Fibroblast of pulmonary artery (primary cell): ENCODE data around the gene LOXL1.
"Not testable (repeated sequence)": the region's sequence is repeated elsewhere in the genome, so short reads cannot be mapped to it uniquely, and the experiment has no call there.

Source experiments
- DNase-seq: peaks from one replicate; pipeline ENCODE4 v3.0.0-alpha.2; 2010; ENCODE audit warnings: low read depth
- H3K4me3 ChIP-seq: replicated peaks from 2 replicates; pipeline ENCODE4 v1.5.1; 2011; ENCODE audit warnings: low read depth, mild to moderate bottlenecking, control low read depth, low read length, moderate library complexity
- TF ChIP-seq, protein P1 (sequence below): IDR thresholded peaks from 2 replicates; pipeline ENCODE4 v1.5.1; 2011; ENCODE audit warnings: mild to moderate bottlenecking, control low read depth, low read length, inconsistent platforms; ENCODE audit errors: missing control alignments

The LOXL1 gene

DNA sequence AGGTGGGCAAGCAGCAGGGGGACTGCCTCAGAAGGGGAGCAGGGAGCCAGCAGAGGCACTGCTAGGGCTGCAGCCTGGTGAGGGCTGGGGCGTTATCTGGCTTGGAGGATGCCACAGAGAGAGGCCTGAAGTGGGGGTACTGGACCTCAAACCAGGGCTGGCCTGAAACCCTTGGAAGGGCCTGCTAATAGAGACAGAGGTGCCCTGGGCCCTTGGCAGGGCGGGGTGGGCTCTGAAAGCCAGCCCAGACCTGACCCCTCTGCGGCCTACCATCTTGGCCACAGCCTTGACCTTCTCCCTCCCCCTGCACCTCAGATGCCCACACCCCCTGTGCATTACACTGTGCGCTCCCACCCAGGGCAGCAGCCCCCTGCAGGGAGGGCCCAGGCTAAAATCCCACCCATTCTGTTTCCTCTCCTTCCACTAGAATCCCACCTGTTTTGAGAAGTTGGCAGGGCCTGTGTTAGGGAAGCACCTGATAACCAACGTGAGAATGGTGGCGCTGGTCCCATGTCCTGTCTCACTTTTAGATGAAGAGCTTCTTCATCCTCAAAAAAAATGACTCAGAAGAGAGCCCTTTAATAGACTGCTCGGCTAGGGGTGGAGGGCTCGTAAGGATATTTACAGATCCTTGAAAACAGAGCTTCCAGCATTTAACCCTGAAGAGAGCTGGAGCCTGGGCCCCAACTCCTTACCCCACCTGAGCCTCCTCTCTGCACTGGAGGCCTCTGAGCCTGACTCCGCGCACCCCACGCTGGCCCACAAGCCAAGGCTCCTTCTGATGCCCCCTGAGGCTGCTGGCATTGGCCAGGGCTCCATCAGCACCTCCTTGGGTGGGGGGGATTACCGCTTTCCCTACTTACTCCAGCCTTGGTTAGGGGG, 29.8 kb downstream of the LOXL1 start:
- TF ChIP-seq, protein P1, sequence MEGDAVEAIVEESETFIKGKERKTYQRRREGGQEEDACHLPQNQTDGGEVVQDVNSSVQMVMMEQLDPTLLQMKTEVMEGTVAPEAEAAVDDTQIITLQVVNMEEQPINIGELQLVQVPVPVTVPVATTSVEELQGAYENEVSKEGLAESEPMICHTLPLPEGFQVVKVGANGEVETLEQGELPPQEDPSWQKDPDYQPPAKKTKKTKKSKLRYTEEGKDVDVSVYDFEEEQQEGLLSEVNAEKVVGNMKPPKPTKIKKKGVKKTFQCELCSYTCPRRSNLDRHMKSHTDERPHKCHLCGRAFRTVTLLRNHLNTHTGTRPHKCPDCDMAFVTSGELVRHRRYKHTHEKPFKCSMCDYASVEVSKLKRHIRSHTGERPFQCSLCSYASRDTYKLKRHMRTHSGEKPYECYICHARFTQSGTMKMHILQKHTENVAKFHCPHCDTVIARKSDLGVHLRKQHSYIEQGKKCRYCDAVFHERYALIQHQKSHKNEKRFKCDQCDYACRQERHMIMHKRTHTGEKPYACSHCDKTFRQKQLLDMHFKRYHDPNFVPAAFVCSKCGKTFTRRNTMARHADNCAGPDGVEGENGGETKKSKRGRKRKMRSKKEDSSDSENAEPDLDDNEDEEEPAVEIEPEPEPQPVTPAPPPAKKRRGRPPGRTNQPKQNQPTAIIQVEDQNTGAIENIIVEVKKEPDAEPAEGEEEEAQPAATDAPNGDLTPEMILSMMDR = no peak
- no peak overlapping the region for H3K4me3 ChIP-seq
- no peak for DNase-seq

DNA sequence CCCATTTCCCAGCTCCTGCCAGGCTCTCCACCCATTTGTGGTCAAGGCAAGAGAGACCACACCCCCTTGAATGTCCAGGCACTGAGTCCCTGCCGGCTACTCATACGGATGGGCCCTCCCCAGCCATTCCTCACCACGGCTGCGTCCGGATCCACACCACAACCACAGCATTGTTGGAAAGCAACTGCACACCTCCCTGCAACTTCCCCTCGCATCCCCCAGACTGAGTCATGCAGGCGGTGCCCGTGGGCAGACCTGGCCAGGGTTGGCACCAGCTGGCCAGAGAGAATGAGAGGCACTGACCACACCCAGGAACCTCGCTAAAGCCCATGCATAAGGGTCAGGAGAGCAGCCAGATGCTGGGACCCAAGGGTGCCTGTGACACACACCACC, 30.5 kb downstream of the LOXL1 start:
- TF ChIP-seq, protein P1 = no peak
- DNase-seq = peak; percentile 90
- H3K4me3 ChIP-seq = no peak overlapping the region

- H3K4me3 ChIP-seq = no peak overlapping the region
- TF ChIP-seq, protein P1 = no peak
- no peak for DNase-seq
Measured at GRCh38 chr15:73957276-73957675, 31.0 kb downstream of the LOXL1 start.

DNA sequence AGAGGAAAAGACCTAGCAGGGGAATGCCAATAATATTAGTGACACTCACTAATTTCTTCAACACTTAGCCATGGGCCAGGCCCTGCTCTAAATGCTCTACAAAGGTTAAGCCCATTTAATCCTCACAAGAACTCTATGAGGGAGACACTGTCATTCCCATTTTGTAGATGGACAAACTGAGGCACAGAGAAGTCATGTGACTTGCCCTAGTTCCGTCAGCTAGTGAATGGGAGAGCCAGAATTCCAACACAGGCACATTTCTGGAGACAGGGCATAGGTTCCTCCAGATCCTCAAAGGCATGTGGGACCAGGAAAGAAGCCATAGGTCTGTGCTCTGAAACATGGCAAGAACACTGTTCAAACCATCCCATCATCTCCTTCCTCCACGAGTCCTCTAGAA, 31.5 kb downstream of the LOXL1 start:
- no peak for DNase-seq
- H3K4me3 ChIP-seq = no peak overlapping the region
- TF ChIP-seq, protein P1 = no peak

DNA sequence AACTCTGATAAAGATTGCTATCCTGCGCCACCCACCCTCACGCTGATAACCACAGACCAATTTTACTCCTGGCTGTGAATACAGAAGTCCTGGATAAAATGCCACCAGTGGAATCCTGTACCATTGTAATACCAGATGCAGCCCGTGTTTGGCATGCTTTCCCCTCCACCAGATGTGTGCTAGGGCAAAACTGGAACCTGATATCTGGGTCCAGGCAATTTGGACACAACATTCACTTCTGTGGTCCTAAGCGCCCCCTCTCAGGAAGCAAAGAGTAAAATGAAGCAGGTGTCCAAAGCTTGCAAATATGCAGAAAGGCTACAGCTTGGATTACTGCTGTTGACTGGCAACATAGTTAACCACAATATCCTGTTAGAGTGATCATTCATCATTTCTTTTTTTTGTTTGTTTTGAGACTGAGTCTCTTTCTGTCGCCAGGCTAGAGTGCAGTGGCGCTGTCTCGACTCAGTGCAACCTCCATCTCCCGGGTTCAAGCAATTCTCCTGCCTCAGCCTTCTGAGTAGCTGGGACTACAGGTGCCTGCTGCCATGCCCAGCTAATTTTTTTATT, 32.8 kb downstream of the LOXL1 start:
- TF ChIP-seq, protein P1 = no peak
- no peak for DNase-seq
- no peak overlapping the region for H3K4me3 ChIP-seq

GRCh38 chr15:73959801-73960200, 33.5 kb downstream of the LOXL1 start:
- H3K4me3 ChIP-seq = no peak overlapping the region
- no peak for DNase-seq
- TF ChIP-seq, protein P1 = no peak

DNA sequence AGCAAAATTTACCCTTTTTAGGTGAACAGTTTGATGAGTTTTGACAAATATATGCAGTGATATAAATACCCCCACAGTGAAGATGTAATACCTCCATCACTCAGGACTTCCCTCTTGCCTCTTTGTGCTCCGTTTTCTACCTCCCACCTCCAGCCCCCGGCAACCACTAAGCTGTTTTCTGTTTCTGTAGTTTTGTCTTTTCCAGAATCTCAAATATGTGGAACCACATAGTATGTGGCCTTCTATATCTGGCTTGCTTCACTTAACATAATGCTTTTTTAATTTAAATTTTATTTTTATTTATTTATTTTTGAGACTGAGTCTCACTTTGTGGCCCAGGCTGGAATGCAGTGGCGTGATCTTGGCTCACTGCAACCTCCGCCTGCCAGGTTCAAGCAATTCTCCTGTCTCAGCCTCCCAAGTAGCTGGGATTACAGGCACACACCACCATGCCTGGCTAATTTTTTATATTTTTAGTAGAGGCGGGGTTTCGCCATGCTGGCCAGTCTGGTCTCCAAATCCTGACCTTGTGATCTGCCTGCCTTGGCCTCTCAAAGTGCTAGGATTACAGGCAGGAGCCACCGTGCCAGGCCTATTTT, 34.3 kb downstream of the LOXL1 start:
- H3K4me3 ChIP-seq = not testable (repeated sequence)

More for the DNA sequence above, 34.3 kb downstream of the LOXL1 start:
- DNase-seq = not testable (repeated sequence)
